ENCODE results near the gene MB.

The MB gene

DNA sequence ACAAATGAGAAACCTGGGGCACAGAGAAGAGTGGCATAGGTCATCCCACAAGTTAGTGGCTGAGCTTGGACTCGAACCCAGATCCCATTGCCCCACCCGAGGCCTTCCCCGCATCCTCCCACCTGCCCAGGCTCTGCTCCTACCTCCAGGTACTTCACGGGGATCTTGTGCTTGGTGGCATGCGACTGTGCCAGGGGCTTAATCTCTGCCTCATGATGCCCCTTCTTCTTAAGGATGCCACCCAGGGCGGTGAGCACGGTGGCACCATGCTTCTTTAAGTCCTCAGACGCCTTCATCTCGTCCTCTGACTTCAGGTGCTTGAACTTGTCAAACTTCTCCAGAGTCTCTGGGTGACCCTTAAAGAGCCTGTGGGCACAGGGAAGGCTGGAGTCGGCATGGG lies 6.4 kb downstream of the MB start:
- H3K4me3 ChIP-seq (replicated peaks; ENCODE audit: insufficient read depth, low read length) = no peak overlapping the region
- DNase-seq (ENCODE audit: low read depth in 1 of 2, low spot score in 1 of 2) = no peak
- H3K27ac ChIP-seq (replicated peaks) = no peak overlapping the region
- TF ChIP-seq POLR2AphosphoS5 (IDR thresholded peaks at IDR 0.05; ENCODE audit: low read depth) (no peak), SPI1 (IDR thresholded peaks at IDR 0.05; ENCODE audit: borderline replicate concordance, low read depth) (no peak), GABPA (IDR thresholded peaks at IDR 0.05; ENCODE audit: low read depth) (no peak)
- TF ChIP-seq, protein P1, sequence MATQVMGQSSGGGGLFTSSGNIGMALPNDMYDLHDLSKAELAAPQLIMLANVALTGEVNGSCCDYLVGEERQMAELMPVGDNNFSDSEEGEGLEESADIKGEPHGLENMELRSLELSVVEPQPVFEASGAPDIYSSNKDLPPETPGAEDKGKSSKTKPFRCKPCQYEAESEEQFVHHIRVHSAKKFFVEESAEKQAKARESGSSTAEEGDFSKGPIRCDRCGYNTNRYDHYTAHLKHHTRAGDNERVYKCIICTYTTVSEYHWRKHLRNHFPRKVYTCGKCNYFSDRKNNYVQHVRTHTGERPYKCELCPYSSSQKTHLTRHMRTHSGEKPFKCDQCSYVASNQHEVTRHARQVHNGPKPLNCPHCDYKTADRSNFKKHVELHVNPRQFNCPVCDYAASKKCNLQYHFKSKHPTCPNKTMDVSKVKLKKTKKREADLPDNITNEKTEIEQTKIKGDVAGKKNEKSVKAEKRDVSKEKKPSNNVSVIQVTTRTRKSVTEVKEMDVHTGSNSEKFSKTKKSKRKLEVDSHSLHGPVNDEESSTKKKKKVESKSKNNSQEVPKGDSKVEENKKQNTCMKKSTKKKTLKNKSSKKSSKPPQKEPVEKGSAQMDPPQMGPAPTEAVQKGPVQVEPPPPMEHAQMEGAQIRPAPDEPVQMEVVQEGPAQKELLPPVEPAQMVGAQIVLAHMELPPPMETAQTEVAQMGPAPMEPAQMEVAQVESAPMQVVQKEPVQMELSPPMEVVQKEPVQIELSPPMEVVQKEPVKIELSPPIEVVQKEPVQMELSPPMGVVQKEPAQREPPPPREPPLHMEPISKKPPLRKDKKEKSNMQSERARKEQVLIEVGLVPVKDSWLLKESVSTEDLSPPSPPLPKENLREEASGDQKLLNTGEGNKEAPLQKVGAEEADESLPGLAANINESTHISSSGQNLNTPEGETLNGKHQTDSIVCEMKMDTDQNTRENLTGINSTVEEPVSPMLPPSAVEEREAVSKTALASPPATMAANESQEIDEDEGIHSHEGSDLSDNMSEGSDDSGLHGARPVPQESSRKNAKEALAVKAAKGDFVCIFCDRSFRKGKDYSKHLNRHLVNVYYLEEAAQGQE (IDR thresholded peaks at IDR 0.05; ENCODE audit: insufficient replicate concordance, low read depth) = no peak
- TF ChIP-seq, protein P2, sequence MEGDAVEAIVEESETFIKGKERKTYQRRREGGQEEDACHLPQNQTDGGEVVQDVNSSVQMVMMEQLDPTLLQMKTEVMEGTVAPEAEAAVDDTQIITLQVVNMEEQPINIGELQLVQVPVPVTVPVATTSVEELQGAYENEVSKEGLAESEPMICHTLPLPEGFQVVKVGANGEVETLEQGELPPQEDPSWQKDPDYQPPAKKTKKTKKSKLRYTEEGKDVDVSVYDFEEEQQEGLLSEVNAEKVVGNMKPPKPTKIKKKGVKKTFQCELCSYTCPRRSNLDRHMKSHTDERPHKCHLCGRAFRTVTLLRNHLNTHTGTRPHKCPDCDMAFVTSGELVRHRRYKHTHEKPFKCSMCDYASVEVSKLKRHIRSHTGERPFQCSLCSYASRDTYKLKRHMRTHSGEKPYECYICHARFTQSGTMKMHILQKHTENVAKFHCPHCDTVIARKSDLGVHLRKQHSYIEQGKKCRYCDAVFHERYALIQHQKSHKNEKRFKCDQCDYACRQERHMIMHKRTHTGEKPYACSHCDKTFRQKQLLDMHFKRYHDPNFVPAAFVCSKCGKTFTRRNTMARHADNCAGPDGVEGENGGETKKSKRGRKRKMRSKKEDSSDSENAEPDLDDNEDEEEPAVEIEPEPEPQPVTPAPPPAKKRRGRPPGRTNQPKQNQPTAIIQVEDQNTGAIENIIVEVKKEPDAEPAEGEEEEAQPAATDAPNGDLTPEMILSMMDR (IDR thresholded peaks at IDR 0.05; ENCODE audit: insufficient read depth, low read length) = no peak
- H3K27me3 ChIP-seq (ENCODE audit: insufficient read depth, poor library complexity, severe bottlenecking) = no peaks in the 10 kb centered on the region

DNA sequence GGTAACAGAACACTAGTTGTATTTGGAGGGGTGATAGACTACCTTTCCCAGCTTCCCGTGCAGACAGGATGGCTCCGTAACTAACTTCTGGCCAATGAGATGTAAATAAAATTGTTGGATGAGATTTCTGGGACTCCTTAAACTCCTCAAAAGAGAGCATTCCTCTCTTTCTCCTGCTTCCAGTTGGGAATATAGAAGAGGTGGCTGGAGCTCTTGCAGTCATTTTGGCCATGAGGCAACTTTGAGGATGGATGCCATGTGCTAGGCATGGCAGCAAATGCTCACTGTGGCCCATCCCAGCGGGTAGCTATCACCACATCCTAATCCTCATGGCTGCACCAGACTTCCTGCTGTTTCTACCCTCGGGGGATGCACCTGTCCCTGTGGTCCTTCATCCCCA lies 7.4 kb downstream of the MB start:
- DNase-seq (ENCODE audit: low read depth in 1 of 2, low spot score in 1 of 2) = no peak
- Histone ChIP-seq H3K27me3 (ENCODE audit: insufficient read depth, poor library complexity, severe bottlenecking) (no peaks in the 10 kb centered on the region), H3K4me3 (replicated peaks; ENCODE audit: insufficient read depth, low read length) (no peak overlapping the region), H3K27ac (replicated peaks) (no peak overlapping the region)
- no peak for TF ChIP-seq POLR2AphosphoS5 (IDR thresholded peaks at IDR 0.05; ENCODE audit: low read depth)
- TF ChIP-seq SPI1 (IDR thresholded peaks at IDR 0.05; ENCODE audit: borderline replicate concordance, low read depth) = no peak
- TF ChIP-seq, protein P2 (IDR thresholded peaks at IDR 0.05; ENCODE audit: insufficient read depth, low read length) = no peak
- no peak for TF ChIP-seq GABPA (IDR thresholded peaks at IDR 0.05; ENCODE audit: low read depth)
- TF ChIP-seq, protein P1 (IDR thresholded peaks at IDR 0.05; ENCODE audit: insufficient replicate concordance, low read depth) = no peak

DNA sequence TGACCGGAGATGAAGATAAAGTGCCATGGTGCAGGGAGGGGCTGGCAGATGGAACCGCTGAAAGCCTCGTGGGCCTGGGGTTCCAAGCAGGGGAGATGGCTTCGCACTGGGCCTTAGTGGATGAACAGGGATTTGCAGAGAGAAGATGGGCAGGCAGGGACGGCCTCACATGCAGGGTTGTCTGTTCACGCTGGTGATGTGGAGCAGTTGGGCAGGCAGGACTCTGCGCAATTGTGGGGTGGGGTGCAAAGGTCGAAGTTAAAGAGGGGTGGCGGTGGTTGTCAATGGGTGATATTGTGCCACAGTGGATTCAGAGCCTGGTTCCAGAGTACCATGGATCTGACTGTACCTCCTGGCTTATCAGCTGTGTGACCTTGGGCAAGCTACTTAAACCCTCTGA lies 7.9 kb downstream of the MB start:
- DNase-seq (ENCODE audit: low read depth in 1 of 2, low spot score in 1 of 2) = no peak
- H3K27ac ChIP-seq (replicated peaks) = no peak overlapping the region
- no peak overlapping the region for H3K4me3 ChIP-seq (replicated peaks; ENCODE audit: insufficient read depth, low read length)
- no peaks in the 10 kb centered on the region for H3K27me3 ChIP-seq (ENCODE audit: insufficient read depth, poor library complexity, severe bottlenecking)
- TF ChIP-seq POLR2AphosphoS5 (IDR thresholded peaks at IDR 0.05; ENCODE audit: low read depth) = no peak
- no peak for TF ChIP-seq GABPA (IDR thresholded peaks at IDR 0.05; ENCODE audit: low read depth)

DNA sequence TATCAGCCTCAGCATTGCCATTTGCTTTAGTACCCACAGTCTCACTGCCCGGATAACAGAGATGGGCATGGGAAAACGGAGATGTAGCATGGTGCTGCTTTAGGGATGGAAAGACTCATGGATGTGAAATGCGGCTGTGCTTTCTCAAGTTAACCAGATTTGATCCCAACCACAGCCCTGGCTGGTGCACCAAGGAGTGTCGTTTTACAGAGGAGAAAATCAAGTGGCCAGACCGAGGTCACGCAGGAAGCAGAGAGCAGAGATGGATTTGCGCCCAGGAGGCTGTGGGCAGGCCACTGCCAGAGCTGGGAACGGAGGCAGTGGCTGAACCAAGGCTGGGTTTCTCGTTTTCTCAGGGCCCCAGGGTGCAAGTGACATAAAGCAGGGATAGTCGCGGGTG lies 9.0 kb downstream of the MB start:
- Histone ChIP-seq H3K27me3 (ENCODE audit: insufficient read depth, poor library complexity, severe bottlenecking) (no peaks in the 10 kb centered on the region), H3K4me3 (replicated peaks; ENCODE audit: insufficient read depth, low read length) (no peak overlapping the region), H3K27ac (replicated peaks) (no peak overlapping the region)
- no peak for DNase-seq (ENCODE audit: low read depth in 1 of 2, low spot score in 1 of 2)
- TF ChIP-seq SPI1 (IDR thresholded peaks at IDR 0.05; ENCODE audit: borderline replicate concordance, low read depth) = no peak
- no peak for TF ChIP-seq POLR2AphosphoS5 (IDR thresholded peaks at IDR 0.05; ENCODE audit: low read depth)
- TF ChIP-seq, protein P2 (IDR thresholded peaks at IDR 0.05; ENCODE audit: insufficient read depth, low read length) = no peak
- TF ChIP-seq, protein P1 (IDR thresholded peaks at IDR 0.05; ENCODE audit: insufficient replicate concordance, low read depth) = no peak
- no peak for TF ChIP-seq GABPA (IDR thresholded peaks at IDR 0.05; ENCODE audit: low read depth)
